Endothelial cell of umbilical vein (primary cell): ENCODE measurements around the gene C11orf65. TPM values are rescaled to one million over a fixed set of nuclear protein-coding genes. Genes with fewer than 3 reads are reported as not detected.

Experiments used
- BruUV-seq: library from RNA; stranded (reverse); fragments of 400-500 nt; replicated peaks from 2 replicates; lab custom pipeline; 2021; lab: Mats Ljungman, UMichigan
- CTCF ChIA-PET: fragments of 300-600, 350-600 bp; sonication (Branson Sonifier 250); formaldehyde crosslinking; loops from one replicate; lab custom pipeline; 2021; ENCODE audit warnings: antibody characterized with exemption, inconsistent platforms; lab: Charles Lee
- POLR2A ChIA-PET: fragments of 300-600, 350-600 bp; sonication (Branson Sonifier 250); formaldehyde crosslinking; loops from one replicate; lab custom pipeline; 2021; ENCODE audit warnings: antibody characterized with exemption, inconsistent platforms; lab: Charles Lee
- DNase-seq: peaks from one replicate; pipeline ENCODE4 v3.0.0-alpha.2; 2011; ENCODE audit warnings: low read depth, low spot score
- FAIRE-seq: peaks from 2 replicates; lab custom pipeline; 2011; peaks lifted over from hg19 to GRCh38; lab: Jason Lieb, UNC
- H2AFZ ChIP-seq: 2 replicates; pipeline ENCODE4 v1.6.0; 2012; ENCODE audit warnings: low read depth, low read length, control low read depth, inconsistent platforms
- H3K27ac ChIP-seq: 2 replicates; pipeline ENCODE4 v1.5.1; 2011; ENCODE audit warnings: low read depth, mild to moderate bottlenecking, control low read depth, low read length, moderate library complexity; ENCODE audit not compliant: insufficient read depth
- H3K27me3 ChIP-seq, 2 experiments: 2 replicates each; pipeline versions ENCODE4 v1.6.0 to v1.6.1; 2011; ENCODE audit warnings: low read length in 2 of 2, mixed read lengths in 1 of 2; ENCODE audit not compliant: control insufficient read depth in 2 of 2, insufficient read depth in 2 of 2
- H3K36me3 ChIP-seq, 2 experiments: 2 replicates in 1 of 2; 3 replicates in 1 of 2; pipeline ENCODE4 v1.5.1; 2011; ENCODE audit warnings: low read length in 2 of 2, mild to moderate bottlenecking in 1 of 2, moderate library complexity in 1 of 2; ENCODE audit not compliant: control insufficient read depth in 2 of 2, insufficient read depth in 2 of 2; ENCODE audit errors: extremely low read depth in 1 of 2
- H3K4me1 ChIP-seq: 3 replicates; pipeline ENCODE4 v1.5.1; 2011; ENCODE audit warnings: mild to moderate bottlenecking, low read length; ENCODE audit not compliant: control insufficient read depth, insufficient read depth; ENCODE audit errors: extremely low read depth
- H3K4me2 ChIP-seq: 2 replicates; pipeline ENCODE4 v1.6.1; 2011; ENCODE audit warnings: low read length, control low read depth, mixed read lengths; ENCODE audit not compliant: insufficient read depth
- H3K4me3 ChIP-seq, 3 experiments: fragments of 200-600 bp in 1 of 3; sonication (generic), shearing (Covaris generic) in 1 of 3; replicated peaks in 1 of 3; 2 replicates each; pipeline ENCODE4 v1.5.1; 2011 to 2016; ENCODE audit warnings: control low read depth in 3 of 3, low read length in 3 of 3, mild to moderate bottlenecking in 2 of 3, inconsistent platforms in 1 of 3, low read depth in 1 of 3, moderate library complexity in 1 of 3; ENCODE audit not compliant: insufficient read depth in 1 of 3
- H3K79me2 ChIP-seq: 2 replicates; pipeline ENCODE4 v1.6.0; 2012; ENCODE audit warnings: low read length, inconsistent platforms; ENCODE audit not compliant: control insufficient read depth, insufficient read depth
- H3K9ac ChIP-seq: replicated peaks from 2 replicates; pipeline ENCODE3; 2011; ENCODE audit warnings: low read length, control low read depth; ENCODE audit not compliant: insufficient read depth; ENCODE audit errors: extremely low read depth
- H3K9me1 ChIP-seq: replicated peaks from 3 replicates; pipeline ENCODE4 v1.6.0; 2011; ENCODE audit warnings: mild to moderate bottlenecking, low read length; ENCODE audit not compliant: control insufficient read depth, insufficient read depth; ENCODE audit errors: extremely low read depth
- H3K9me3 ChIP-seq: replicated peaks from 2 replicates; pipeline ENCODE4 v1.5.1; 2012; ENCODE audit warnings: low read length, inconsistent platforms; ENCODE audit not compliant: control insufficient read depth, insufficient read depth
- H4K20me1 ChIP-seq: replicated peaks from 2 replicates; pipeline ENCODE3; 2011; ENCODE audit warnings: mild to moderate bottlenecking, low read length; ENCODE audit not compliant: control insufficient read depth, insufficient read depth; ENCODE audit errors: extremely low read depth
- CTCF ChIP-seq, 2 donors: IDR thresholded peaks; 1 replicate in 1 of 2; 2 replicates in 1 of 2; pipeline ENCODE4 v1.5.1; 2011; ENCODE audit warnings: low read length in 2 of 2, mild to moderate bottlenecking in 2 of 2, moderate library complexity in 2 of 2, control low read depth in 1 of 2, inconsistent platforms in 1 of 2, low read depth in 1 of 2; ENCODE audit not compliant: insufficient read depth in 1 of 2; ENCODE audit errors: extremely low read depth in 1 of 2
- EZH2 ChIP-seq: IDR thresholded peaks from 2 replicates; pipeline ENCODE4 v1.6.1; 2012; ENCODE audit warnings: borderline replicate concordance, low read depth, mild to moderate bottlenecking, moderate library complexity, low read length, inconsistent platforms; ENCODE audit not compliant: severe bottlenecking
- FOS ChIP-seq: IDR thresholded peaks from 2 replicates; pipeline ENCODE4 v1.6.1; 2011; ENCODE audit warnings: mild to moderate bottlenecking, low read length, moderate library complexity, borderline replicate concordance; ENCODE audit not compliant: insufficient read depth
- GATA2 ChIP-seq: IDR thresholded peaks from 2 replicates; pipeline ENCODE4 v1.7.0; 2011; ENCODE audit warnings: low read depth, mild to moderate bottlenecking, moderate library complexity, mixed read lengths, low read length; ENCODE audit not compliant: insufficient read length, insufficient read depth
- JUN ChIP-seq: IDR thresholded peaks from 2 replicates; pipeline ENCODE4 v1.6.1; 2011; ENCODE audit warnings: borderline replicate concordance, low read depth; ENCODE audit not compliant: insufficient read length, insufficient read depth
- MAX ChIP-seq: IDR thresholded peaks from 2 replicates; pipeline ENCODE4 v1.6.1; 2011; ENCODE audit not compliant: insufficient read depth, insufficient read length
- MYC ChIP-seq: IDR thresholded peaks from one replicate; pipeline ENCODE4 v1.6.1; 2011; ENCODE audit warnings: mild to moderate bottlenecking, low read depth, low read length
- POLR2AphosphoS5 ChIP-seq: IDR thresholded peaks from 2 replicates; pipeline ENCODE4 v1.6.1; 2012; ENCODE audit warnings: low read depth, mild to moderate bottlenecking, control low read depth, low read length, moderate library complexity; ENCODE audit not compliant: insufficient read depth
- dilution Hi-C: fragments of 300-500 bp; cut with MboI; formaldehyde crosslinking; loops from one replicate; pipeline ENCODE4 v1.15.0; 2019; ENCODE audit warnings: low sequenced_read_pairs; ENCODE audit not compliant: extremely low pct_ligation_motif_present
- intact Hi-C: fragments of 100-400 bp; cut with micrococcal nuclease; formaldehyde crosslinking; loops from one replicate; pipeline ENCODE4 v1.10.0; 2022
- polyA plus RNA-seq, 4 experiments: library from polyadenylated mRNA; depleted of rRNA in 3 of 4; stranded (reverse) in 3 of 4; unstranded in 1 of 4; fragments of >200 nt; gene quantifications; 2 replicates each; pipeline versions ENCODE4 v1.2.1 to v1.2.3, GENCODE V29; 2011 to 2012; ENCODE audit warnings: missing spikeins in 1 of 4
- total RNA-seq: library from RNA; stranded (reverse); gene quantifications from 2 replicates; pipeline ENCODE4 v1.2.3, GENCODE V29; 2021

The C11orf65 gene
- total and polyA plus RNA-seq, 2 donors (not counting 3 experiments of a cell fraction or from before 2014, with no cell fraction given), result not detected

- Histone ChIP-seq H3K9me1 (no peaks in the 10 kb centered on the region), H3K36me3 (no peaks in the 10 kb centered on the region), H3K9ac (no peak overlapping the region), H3K27ac (no peak overlapping the region), H3K79me2 (no peaks in the 10 kb centered on the region), H3K9me3 (no peaks in the 10 kb centered on the region), H3K4me3 (no peak overlapping the region), H3K4me1 (no peaks in the 10 kb centered on the region), H3K4me2 (no peak overlapping the region), H3K27me3 (peaks cover 11 to 13% of the 10 kb centered on the region in 2 experiments), H4K20me1 (no peaks in the 10 kb centered on the region), H2AFZ (no peak overlapping the region)
- BruUV-seq, result no TSS peak
- DNase-seq (no peak), FAIRE-seq (no peak)
- CTCF ChIA-PET, result no interaction called here
- no peak for TF ChIP-seq GATA2
- no peak for TF ChIP-seq CTCF (IDR thresholded peaks at IDR 0.05; ENCODE audit: extremely low read depth in 1 of 2, insufficient read depth in 1 of 2, low read depth in 1 of 2, low read length in 2 of 2)
- TF ChIP-seq JUN, result no peak
- no peak for TF ChIP-seq EZH2
- TF ChIP-seq POLR2AphosphoS5, result no peak
- no peak for TF ChIP-seq MYC
- TF ChIP-seq MAX, result no peak
- TF ChIP-seq FOS, result no peak
- dilution Hi-C loops, result no loop called here
- POLR2A ChIA-PET, result no interaction called here
- intact Hi-C loops, result no loop called here
These were observed 44.6 kb upstream of the C11orf65 start for GRCh38 chr11:108511851-108512474.
